ENCODE data around the gene PATZ1.

PATZ1 gene

GRCh38 chr22:31284281-31285155, 61.6 kb downstream of the PATZ1 start:
- FAIRE-seq: no peak
- DNase-seq (ENCODE audit: insufficient read length, low spot score): no peak

- no peak for FAIRE-seq
- DNase-seq (ENCODE audit: insufficient read length, low spot score): no peak
These were observed 63.2 kb downstream of the PATZ1 start for GRCh38 chr22:31282748-31283468.

- no peak for FAIRE-seq
- no peak for DNase-seq (ENCODE audit: insufficient read length, low spot score)
These were observed 64.4 kb downstream of the PATZ1 start for GRCh38 chr22:31281733-31282132.

- DNase-seq (ENCODE audit: insufficient read length, low spot score) (no peak), FAIRE-seq (no peak)
These were observed 66.2 kb downstream of the PATZ1 start for GRCh38 chr22:31279821-31280505.

GRCh38 chr22:31279327-31279669, 66.8 kb downstream of the PATZ1 start:
- DNase-seq (ENCODE audit: insufficient read length, low spot score) (no peak), FAIRE-seq (no peak)

GRCh38 chr22:31278626-31279326, 67.4 kb downstream of the PATZ1 start:
- DNase-seq (ENCODE audit: insufficient read length, low spot score) (no peak), FAIRE-seq (no peak)

GRCh38 chr22:31278151-31278621, 68.0 kb downstream of the PATZ1 start:
- DNase-seq (ENCODE audit: insufficient read length, low spot score) (no peak), FAIRE-seq (no peak)

- no peak for DNase-seq (ENCODE audit: insufficient read length, low spot score)
- FAIRE-seq: no peak
These were observed 68.4 kb downstream of the PATZ1 start for GRCh38 chr22:31277741-31278140.

GRCh38 chr22:31276426-31277167, 69.5 kb downstream of the PATZ1 start:
- no peak for DNase-seq (ENCODE audit: insufficient read length, low spot score)
- no peak for FAIRE-seq

All from GM19239 (cell line).